ENCODE data around the gene SPINK7. TPM values are rescaled to one million over a fixed set of nuclear protein-coding genes. Genes with fewer than 3 reads are reported as not detected.

Gene SPINK7
- polyA plus RNA-seq, 3 donors from 2014 or later: not detected

Other genes with a start within 250 kb of the SPINK7 start
- gene SPINK5, start 248.4 kb upstream of the SPINK7 start, polyA plus RNA-seq: not detected
- not detected for gene SPINK14, start 143.9 kb upstream of the SPINK7 start, polyA plus RNA-seq
- gene SPINK6, start 109.4 kb upstream of the SPINK7 start, polyA plus RNA-seq: not detected
- not detected for gene MARCOL, start 73.9 kb upstream of the SPINK7 start, polyA plus RNA-seq
- gene SPINK13, start 43.6 kb upstream of the SPINK7 start, polyA plus RNA-seq: not detected
- not detected for gene SPINK9, start 23.1 kb downstream of the SPINK7 start, polyA plus RNA-seq
- 10 to 100 TPM in 1 of 3 donors, 1 to 10 TPM in 2; 6.4 to 33.4 (median 10.0) TPM for gene FBXO38, start 71.5 kb downstream of the SPINK7 start, polyA plus RNA-seq